Thyroid gland (tissue), 4 donors: ENCODE results near the gene NUDCD3. TPM values are rescaled to one million over a fixed set of nuclear protein-coding genes. Genes with fewer than 3 reads are reported as not detected.

ENCODE experiments used
- DNase-seq, 2 donors: peaks; one replicate each; pipeline ENCODE4 v3.0.0-alpha.2; 2019
- H3K27ac ChIP-seq, 3 donors: fragments of 200-600 bp; sonication (generic); 1 replicate in 2 of 3; 2 replicates in 1 of 3; pipeline ENCODE4 v1.5.1; 2016 to 2019; ENCODE audit warnings: mild to moderate bottlenecking in 1 of 3, moderate library complexity in 1 of 3
- H3K27me3 ChIP-seq: fragments of 200-600 bp; sonication (generic); one replicate; pipeline ENCODE4 v1.5.1; 2019
- H3K36me3 ChIP-seq, 2 donors: fragments of 200-600 bp; sonication (generic); one replicate each; pipeline ENCODE4 v1.5.1; 2016 to 2019
- H3K4me1 ChIP-seq, 2 donors: fragments of 200-600 bp; sonication (generic); one replicate each; pipeline ENCODE4 v1.5.1; 2017 to 2019
- H3K4me3 ChIP-seq, 3 donors: fragments of 200-600 bp; sonication (generic); replicated peaks in 1 of 3; 1 replicate in 2 of 3; 2 replicates in 1 of 3; pipeline ENCODE4 v1.5.1; 2016; ENCODE audit warnings: mild to moderate bottlenecking in 1 of 3
- H3K9me3 ChIP-seq: fragments of 200-600 bp; sonication (generic); one replicate; pipeline ENCODE4 v1.5.1; 2017
- CTCF ChIP-seq, 6 experiments: fragments of 200-600 bp in 3 of 6; fragments of 450-650 bp in 3 of 6; sonication (generic) in 3 of 6; IDR thresholded peaks; one replicate each; pipeline ENCODE4 v1.5.1; 2016 to 2019; ENCODE audit warnings: antibody characterized with exemption in 6 of 6, mild to moderate bottlenecking in 2 of 6, inconsistent platforms in 1 of 6, moderate library complexity in 1 of 6
- POLR2A ChIP-seq, 2 donors: fragments of 450-650 bp; IDR thresholded peaks; one replicate each; pipeline ENCODE4 v1.6.1; 2017; ENCODE audit warnings: antibody characterized with exemption in 2 of 2, mild to moderate bottlenecking in 2 of 2, moderate library complexity in 1 of 2
- WGBS, 2 donors: methylation state at CpG; one replicate each; pipeline ENCODE4 v1.1.5; 2017; 5-methylcytosine and 5-hydroxymethylcytosine counted together
- intact Hi-C: fragments of 100-400 bp; cut with DNase I; formaldehyde crosslinking; loops from one replicate; pipeline ENCODE4 v1.15.1; 2023
- total RNA-seq, 4 donors: library from RNA; depleted of rRNA; stranded (reverse); fragments of >200 nt; gene quantifications; one replicate each; pipeline ENCODE4 v1.2.3, GENCODE V29; 2016

The NUDCD3 gene
- total RNA-seq, 4 donors from 2014 or later = 41.4 to 76.9 (median 52.0) TPM

- no peak for DNase-seq
- H3K9me3 ChIP-seq = no peaks in the 10 kb centered on the region
- 93 to 97% methylated on average over 9 of the region's 9 CpGs for WGBS, 2 donors
- intact Hi-C loops = no loop called here
- TF ChIP-seq CTCF (IDR thresholded peaks at IDR 0.05) (no peak), POLR2A (IDR thresholded peaks at IDR 0.05) (no peak)
- no peak overlapping the region for H3K4me3 ChIP-seq
- H3K27ac ChIP-seq = no peak overlapping the region
- H3K27me3 ChIP-seq = no peaks in the 10 kb centered on the region
- H3K36me3 ChIP-seq = peaks cover 4% of the 10 kb centered on the region in 2 donors
- peaks cover 0 to 18% of the 10 kb centered on the region in 2 donors for H3K4me1 ChIP-seq
Measured at GRCh38 chr7:44381494-44382220, 108.8 kb downstream of the NUDCD3 start.

- H3K4me3 ChIP-seq = no peak overlapping the region
- H3K4me1 ChIP-seq = peaks cover 0 to 18% of the 10 kb centered on the region in 2 donors
- no peak overlapping the region for H3K27ac ChIP-seq
- no peaks in the 10 kb centered on the region for H3K27me3 ChIP-seq
- DNase-seq = no peak
- WGBS, 2 donors = 90 to 100% methylated on average over 3 to 4 of the region's 4 CpGs
- intact Hi-C loops = no loop called here
- no peaks in the 10 kb centered on the region for H3K9me3 ChIP-seq
- TF ChIP-seq CTCF (IDR thresholded peaks at IDR 0.05) (no peak), POLR2A (IDR thresholded peaks at IDR 0.05) (no peak)
- H3K36me3 ChIP-seq = peaks cover 3 to 4% of the 10 kb centered on the region in 2 donors
Measured at GRCh38 chr7:44380831-44381493, 109.5 kb downstream of the NUDCD3 start.

- peaks cover 0 to 12% of the 10 kb centered on the region in 2 donors for H3K4me1 ChIP-seq
- TF ChIP-seq CTCF (IDR thresholded peaks at IDR 0.05) (no peak), POLR2A (IDR thresholded peaks at IDR 0.05) (no peak)
- H3K27me3 ChIP-seq = no peaks in the 10 kb centered on the region
- no peaks in the 10 kb centered on the region for H3K9me3 ChIP-seq
- intact Hi-C loops = no loop called here
- DNase-seq = no peak
- H3K4me3 ChIP-seq = no peak overlapping the region
- no peaks in the 10 kb centered on the region for H3K36me3 ChIP-seq
- H3K27ac ChIP-seq = no peak overlapping the region
- 71 to 96% methylated on average over 2 of the region's 2 CpGs for whole genome bisulfite sequencing, 2 donors
Measured at GRCh38 chr7:44380189-44380830, 110.1 kb downstream of the NUDCD3 start.

- Histone ChIP-seq H3K36me3 (no peaks in the 10 kb centered on the region), H3K27me3 (no peaks in the 10 kb centered on the region), H3K9me3 (no peaks in the 10 kb centered on the region), H3K27ac (no peak overlapping the region), H3K4me3 (no peak overlapping the region), H3K4me1 (peaks cover 0 to 10% of the 10 kb centered on the region in 2 donors)
- WGBS, 2 donors = 83 to 87% methylated on average over 10 to 11 of the region's 12 CpGs
- intact Hi-C loops = no loop called here
- TF ChIP-seq POLR2A (IDR thresholded peaks at IDR 0.05) = no peak
- no peak for TF ChIP-seq CTCF (IDR thresholded peaks at IDR 0.05)
- DNase-seq = no peak
Measured at GRCh38 chr7:44379366-44380188, 110.9 kb downstream of the NUDCD3 start.
